ENCODE data around the gene SYCE1L.

DNA sequence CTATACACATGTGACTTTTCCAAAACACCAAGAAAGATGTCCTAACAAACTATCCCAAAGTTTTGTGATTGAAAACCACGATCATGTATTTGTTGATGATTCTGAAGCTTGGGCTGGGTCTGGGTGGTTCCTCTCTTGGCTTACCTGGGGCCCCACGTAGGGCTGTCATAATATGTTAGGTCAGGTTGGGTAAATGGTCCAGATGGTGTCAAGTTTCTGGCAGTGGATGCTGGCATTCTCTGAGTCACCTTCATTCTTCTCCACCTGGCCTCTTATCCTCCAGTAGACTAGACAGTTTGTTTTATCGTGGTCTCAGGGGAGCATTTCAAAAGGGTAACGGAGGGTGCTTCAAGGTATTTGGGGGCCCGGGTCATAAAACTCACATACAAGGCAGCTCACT lies 39.4 kb downstream of the SYCE1L start:
- TF ChIP-seq, protein P1, sequence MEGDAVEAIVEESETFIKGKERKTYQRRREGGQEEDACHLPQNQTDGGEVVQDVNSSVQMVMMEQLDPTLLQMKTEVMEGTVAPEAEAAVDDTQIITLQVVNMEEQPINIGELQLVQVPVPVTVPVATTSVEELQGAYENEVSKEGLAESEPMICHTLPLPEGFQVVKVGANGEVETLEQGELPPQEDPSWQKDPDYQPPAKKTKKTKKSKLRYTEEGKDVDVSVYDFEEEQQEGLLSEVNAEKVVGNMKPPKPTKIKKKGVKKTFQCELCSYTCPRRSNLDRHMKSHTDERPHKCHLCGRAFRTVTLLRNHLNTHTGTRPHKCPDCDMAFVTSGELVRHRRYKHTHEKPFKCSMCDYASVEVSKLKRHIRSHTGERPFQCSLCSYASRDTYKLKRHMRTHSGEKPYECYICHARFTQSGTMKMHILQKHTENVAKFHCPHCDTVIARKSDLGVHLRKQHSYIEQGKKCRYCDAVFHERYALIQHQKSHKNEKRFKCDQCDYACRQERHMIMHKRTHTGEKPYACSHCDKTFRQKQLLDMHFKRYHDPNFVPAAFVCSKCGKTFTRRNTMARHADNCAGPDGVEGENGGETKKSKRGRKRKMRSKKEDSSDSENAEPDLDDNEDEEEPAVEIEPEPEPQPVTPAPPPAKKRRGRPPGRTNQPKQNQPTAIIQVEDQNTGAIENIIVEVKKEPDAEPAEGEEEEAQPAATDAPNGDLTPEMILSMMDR (IDR thresholded peaks at IDR 0.05) = no peak
- TF ChIP-seq POLR2A (IDR thresholded peaks at IDR 0.05) = no peak
